ENCODE results near the gene CNOT11.
"Not testable (repeated sequence)": the region's sequence is repeated elsewhere in the genome, so short reads cannot be mapped to it uniquely, and the experiment has no call there.

Gene CNOT11

DNA sequence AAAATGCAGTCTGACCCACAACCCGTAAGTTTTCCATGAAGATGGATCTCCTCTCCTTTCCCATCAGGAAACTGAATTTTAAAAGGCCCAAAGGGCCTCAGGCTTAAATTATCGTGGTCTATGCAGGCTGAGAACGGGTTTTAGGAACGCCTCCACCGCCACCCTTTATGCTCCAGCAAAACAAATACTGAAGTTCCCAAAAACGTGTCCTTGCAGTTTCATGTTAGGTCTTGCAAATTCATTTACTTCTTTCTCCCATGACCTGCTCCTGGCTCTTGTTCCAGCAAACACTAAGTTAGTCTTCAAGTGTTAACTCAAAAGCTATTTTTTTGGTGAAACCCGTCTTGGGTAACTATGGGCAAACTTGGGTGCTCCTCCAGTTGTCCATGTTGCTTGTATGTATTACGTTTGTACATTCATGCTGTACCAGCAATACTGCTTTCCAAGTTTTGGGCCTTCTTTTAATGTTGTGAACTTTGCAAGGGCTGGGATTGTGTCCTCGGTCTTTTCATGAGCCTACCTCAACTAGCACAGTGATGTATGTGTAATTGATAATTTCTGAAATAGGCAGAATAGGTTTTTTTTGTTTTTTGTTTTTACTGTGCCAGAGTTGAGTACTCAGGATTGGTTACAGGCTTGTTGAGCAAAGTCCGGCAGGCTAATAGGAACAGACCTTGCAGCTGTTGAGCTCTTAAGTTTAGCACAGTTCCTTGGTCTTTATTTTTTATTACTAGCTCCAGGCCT is 57.6 kb downstream of the CNOT11 start:
- no peak for DNase-seq (ENCODE audit: low read depth in 2 of 2)

DNA sequence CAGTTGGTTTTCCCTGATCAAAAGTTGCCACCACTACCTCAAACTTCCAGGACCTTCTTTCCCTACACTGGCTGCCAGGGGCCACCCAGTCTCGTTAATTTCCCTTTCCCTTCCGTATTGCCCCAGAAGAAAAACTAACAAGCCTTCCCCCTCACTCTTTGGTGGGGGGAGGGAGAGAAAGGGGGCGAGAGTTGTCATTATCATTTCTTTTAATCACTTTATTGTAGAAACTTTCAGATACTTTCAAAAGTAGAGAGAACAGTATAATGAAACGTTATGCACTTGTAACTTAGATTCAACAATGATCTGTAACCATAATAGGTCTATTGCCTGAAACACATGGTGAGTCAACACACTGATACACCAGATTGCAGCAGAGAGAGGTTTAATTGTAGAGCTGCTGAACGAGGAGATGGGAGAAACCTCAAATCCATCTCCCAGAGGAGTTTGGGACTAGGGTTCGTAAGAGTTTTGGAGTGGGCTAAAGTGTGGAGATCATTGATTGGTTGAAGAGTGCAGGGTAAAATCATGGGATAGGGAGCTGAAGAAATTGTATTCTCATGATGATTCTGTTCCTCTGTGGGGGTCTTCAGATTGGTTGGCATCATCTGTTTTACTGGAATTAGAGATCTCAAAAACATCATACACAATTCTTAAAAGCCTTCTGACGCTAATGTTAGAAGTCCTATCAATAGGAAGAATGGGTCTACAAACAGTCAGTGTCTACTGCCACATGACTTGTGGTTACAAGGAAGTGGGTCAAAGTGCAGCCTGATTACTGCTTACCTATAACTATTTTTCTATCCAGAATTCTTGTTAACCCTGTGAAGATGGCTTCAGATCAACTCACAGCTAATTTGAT is 58.4 kb downstream of the CNOT11 start:
- DNase-seq (ENCODE audit: low read depth in 2 of 2) = no peak

DNA sequence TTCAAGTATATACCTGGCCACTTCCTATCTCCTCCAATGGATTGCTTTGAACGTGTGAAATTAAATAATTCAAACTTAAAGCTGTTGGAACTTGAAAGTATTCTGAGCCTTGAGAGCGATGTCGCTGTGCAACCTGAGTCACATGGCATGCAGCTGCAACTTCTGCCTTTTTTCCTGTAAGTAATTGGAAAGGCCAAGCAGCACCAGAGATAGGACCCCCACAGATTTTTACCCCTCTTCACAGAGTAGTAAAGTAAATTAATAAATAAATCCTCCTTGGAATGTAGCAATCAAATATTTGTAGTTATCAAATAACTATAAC is 59.0 kb downstream of the CNOT11 start:
- DNase-seq (ENCODE audit: low read depth in 2 of 2) = no peak

DNA sequence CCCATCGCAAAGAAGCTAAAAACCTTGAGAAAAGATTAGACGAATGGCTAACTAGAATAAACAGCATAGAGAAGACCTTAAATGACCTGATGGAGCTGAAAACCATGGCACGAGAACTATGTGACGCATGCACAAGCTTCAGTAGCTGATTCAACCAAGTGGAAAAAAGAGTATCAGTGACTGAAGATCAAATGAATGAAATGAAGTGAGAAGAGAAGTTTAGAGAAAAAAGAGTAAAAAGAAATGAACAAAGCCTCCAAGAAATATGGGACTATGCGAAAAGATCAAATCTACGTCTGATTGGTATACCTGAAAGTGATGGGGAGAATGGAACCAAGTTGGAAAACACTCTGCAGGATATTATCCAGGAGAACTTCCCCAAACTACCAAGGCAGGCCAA is 63.9 kb downstream of the CNOT11 start:
- not testable (repeated sequence) for DNase-seq (ENCODE audit: low read depth in 2 of 2)

Measured in activated CD8-positive, alpha-beta memory T cell treated with anti-CD3 and anti-CD28 coated beads for 4 hours (primary cell).